Globus pallidus (tissue), 1 donor: ENCODE results near the gene EHMT1.

Experiments
- DNase-seq: peaks from one replicate; pipeline ENCODE4 v3.0.0-alpha.2; 2015; ENCODE audit warnings: low spot score

EHMT1 gene

GRCh38 chr9:137647096-137647714 is 28.4 kb downstream of the EHMT1 start:
- no peak for DNase-seq

- no peak for DNase-seq
These were observed 29.6 kb downstream of the EHMT1 start for GRCh38 chr9:137648396-137648795.

GRCh38 chr9:137649553-137649952 is 30.7 kb downstream of the EHMT1 start:
- DNase-seq = no peak

GRCh38 chr9:137650259-137650658 is 31.5 kb downstream of the EHMT1 start:
- no peak for DNase-seq

GRCh38 chr9:137650779-137651178 is 32.0 kb downstream of the EHMT1 start:
- no peak for DNase-seq

- DNase-seq = no peak
These were observed 37.6 kb downstream of the EHMT1 start for GRCh38 chr9:137656416-137656815.

GRCh38 chr9:137657606-137658005 is 38.8 kb downstream of the EHMT1 start:
- no peak for DNase-seq

GRCh38 chr9:137658781-137659180 is 40.0 kb downstream of the EHMT1 start:
- no peak for DNase-seq

- no peak for DNase-seq
These were observed 41.3 kb downstream of the EHMT1 start for GRCh38 chr9:137660144-137660543.

GRCh38 chr9:137663584-137663983 is 44.8 kb downstream of the EHMT1 start:
- DNase-seq = no peak

- DNase-seq = no peak
These were observed 45.9 kb downstream of the EHMT1 start for GRCh38 chr9:137664676-137665075.

GRCh38 chr9:137665226-137665625 is 46.4 kb downstream of the EHMT1 start:
- no peak for DNase-seq

GRCh38 chr9:137665697-137666512 is 47.1 kb downstream of the EHMT1 start:
- peak; percentile 67 for DNase-seq

- DNase-seq = peak; percentile 33
These were observed 47.7 kb downstream of the EHMT1 start for GRCh38 chr9:137666513-137666822.

GRCh38 chr9:137666955-137667670 is 48.3 kb downstream of the EHMT1 start:
- peak; percentile 57 for DNase-seq

GRCh38 chr9:137668203-137668602 is 49.4 kb downstream of the EHMT1 start:
- DNase-seq = no peak

GRCh38 chr9:137669261-137669672 is 50.5 kb downstream of the EHMT1 start:
- no peak for DNase-seq

GRCh38 chr9:137670391-137671195 is 51.8 kb downstream of the EHMT1 start:
- no peak for DNase-seq

- DNase-seq = no peak
These were observed 52.4 kb downstream of the EHMT1 start for GRCh38 chr9:137671196-137671538.

- no peak for DNase-seq
These were observed 52.9 kb downstream of the EHMT1 start for GRCh38 chr9:137671721-137672120.

- peak; percentile 63 for DNase-seq
These were observed 54.3 kb downstream of the EHMT1 start for GRCh38 chr9:137672907-137673791.
